K562 (cell line): ENCODE measurements around the gene GPR108.

ENCODE experiments used
- CEBPB ChIP-seq: fragments of 450-650 bp; IDR thresholded peaks from 2 replicates; pipeline ENCODE4 v1.6.1; 2016; ENCODE audit warnings: missing genetic modification characterization, missing compliant biosample characterization
- CHD2 ChIP-seq: IDR thresholded peaks from 2 replicates; pipeline ENCODE4 v1.6.1; 2011; ENCODE audit warnings: low read depth, low read length
- PHF8 ChIP-seq: fragments of 200-600 bp; sonication (generic); IDR thresholded peaks from 2 replicates; pipeline ENCODE4 v1.6.1; 2012; ENCODE audit warnings: mixed run types, mild to moderate bottlenecking, inconsistent platforms, low read length, moderate library complexity, borderline replicate concordance
- POLR2A ChIP-seq: fragments of 450-650 bp; conservative IDR thresholded peaks from 2 replicates; pipeline ENCODE4 v1.6.1; 2016
- RAD21 ChIP-seq, 2 experiments: fragments of 250-450 bp in 1 of 2; fragments of 450-650 bp in 1 of 2; sonication (Bioruptor Pico) in 1 of 2; formaldehyde crosslinking in 1 of 2; IDR thresholded peaks in 1 of 2; conservative IDR thresholded peaks in 1 of 2; 2 replicates each; pipeline versions ENCODE4 v1.4.0 to v1.8.0; 2020 to 2022; ENCODE audit warnings: mild to moderate bottlenecking in 2 of 2, moderate library complexity in 1 of 2
- ZFP1 ChIP-seq: fragments of 450-650 bp; formaldehyde crosslinking; IDR thresholded peaks from 2 replicates; pipeline ENCODE4 v1.4.0; 2020; ENCODE audit warnings: mild to moderate bottlenecking, mixed read lengths
- ZKSCAN1 ChIP-seq: fragments of 150-350 bp; IDR thresholded peaks from 2 replicates; pipeline ENCODE4 v1.6.1; 2016; ENCODE audit warnings: low read depth, low read length
- TF ChIP-seq, protein P1 (sequence below): fragments of 450-650 bp; IDR thresholded peaks from 2 replicates; pipeline ENCODE4 v1.6.1; 2018; ENCODE audit warnings: mild to moderate bottlenecking, low read depth; ENCODE audit not compliant: partially characterized antibody

DNA sequence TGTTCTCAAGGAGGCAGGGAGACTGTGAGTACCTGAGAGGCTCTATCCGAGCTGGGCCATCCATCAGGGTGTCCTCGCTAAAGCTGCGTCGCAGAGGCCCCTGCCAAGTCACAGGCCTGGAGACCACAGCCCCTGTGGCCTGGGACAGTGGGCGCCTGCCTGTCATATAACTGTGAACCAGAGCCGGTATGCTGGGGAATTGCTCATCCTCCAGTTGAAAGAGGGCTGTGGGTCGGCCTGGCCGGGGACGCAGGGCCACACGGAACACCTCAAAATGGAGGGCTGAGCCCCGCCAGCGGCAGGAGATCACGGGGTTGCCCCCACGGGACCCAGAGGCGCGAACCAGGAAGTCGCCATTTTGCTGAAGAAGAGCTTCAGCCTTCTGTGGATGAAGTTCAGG, 23.2 kb upstream of the GPR108 start:
- TF ChIP-seq CHD2 (no peak), ZFP1 (CRISPR knock-in tag) (no peak), POLR2A (no peak), CEBPB (tag) (no peak), RAD21 (CRISPR knock-in tag; conservative IDR thresholded peaks at IDR 0.05 in 1 of 2, IDR thresholded peaks at IDR 0.05 in 1 of 2) (no peak), PHF8 (no peak), ZKSCAN1 (no peak)
- TF ChIP-seq, protein P1, sequence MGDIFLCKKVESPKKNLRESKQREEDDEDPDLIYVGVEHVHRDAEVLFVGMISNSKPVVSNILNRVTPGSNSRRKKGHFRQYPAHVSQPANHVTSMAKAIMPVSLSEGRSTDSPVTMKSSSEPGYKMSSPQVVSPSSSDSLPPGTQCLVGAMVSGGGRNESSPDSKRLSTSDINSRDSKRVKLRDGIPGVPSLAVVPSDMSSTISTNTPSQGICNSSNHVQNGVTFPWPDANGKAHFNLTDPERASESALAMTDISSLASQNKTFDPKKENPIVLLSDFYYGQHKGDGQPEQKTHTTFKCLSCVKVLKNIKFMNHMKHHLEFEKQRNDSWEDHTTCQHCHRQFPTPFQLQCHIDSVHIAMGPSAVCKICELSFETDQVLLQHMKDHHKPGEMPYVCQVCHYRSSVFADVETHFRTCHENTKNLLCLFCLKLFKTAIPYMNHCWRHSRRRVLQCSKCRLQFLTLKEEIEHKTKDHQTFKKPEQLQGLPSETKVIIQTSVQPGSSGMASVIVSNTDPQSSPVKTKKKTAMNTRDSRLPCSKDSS, result no peak
